Memory B cell (primary cell): Measurements from ENCODE around the gene LIMK1.
"Not testable (repeated sequence)": the region's sequence is repeated elsewhere in the genome, so short reads cannot be mapped to it uniquely, and the experiment has no call there.

Source experiments
- ATAC-seq: fragments of 150-1000 bp; cut with Tn5 transposase; 2 replicates; pipeline ENCODE4 v1.10.0; 2021; ENCODE audit warnings: low read depth, mild to moderate bottlenecking, moderate library complexity
- DNase-seq, 2 donors: peaks; one replicate each; pipeline ENCODE4 v3.0.0; 2022; ENCODE audit warnings: low spot score in 2 of 2
- H3K27ac Mint-ChIP-seq: one replicate; pipeline ENCODE4 v1.8.0; 2022; ENCODE audit warnings: mild to moderate bottlenecking, moderate library complexity, mixed read lengths
- H3K27me3 Mint-ChIP-seq: one replicate; pipeline ENCODE4 v1.8.0; 2022; ENCODE audit warnings: mixed read lengths
- H3K36me3 Mint-ChIP-seq: one replicate; pipeline ENCODE4 v1.8.0; 2022; ENCODE audit warnings: mild to moderate bottlenecking, mixed read lengths
- H3K4me1 Mint-ChIP-seq: one replicate; pipeline ENCODE4 v1.8.0; 2022; ENCODE audit warnings: mixed read lengths
- H3K4me3 Mint-ChIP-seq: one replicate; pipeline ENCODE4 v1.8.0; 2022; ENCODE audit warnings: mild to moderate bottlenecking, moderate library complexity, mixed read lengths
- H3K9me3 Mint-ChIP-seq: one replicate; pipeline ENCODE4 v1.8.0; 2022; ENCODE audit warnings: mixed read lengths

LIMK1 gene

DNA sequence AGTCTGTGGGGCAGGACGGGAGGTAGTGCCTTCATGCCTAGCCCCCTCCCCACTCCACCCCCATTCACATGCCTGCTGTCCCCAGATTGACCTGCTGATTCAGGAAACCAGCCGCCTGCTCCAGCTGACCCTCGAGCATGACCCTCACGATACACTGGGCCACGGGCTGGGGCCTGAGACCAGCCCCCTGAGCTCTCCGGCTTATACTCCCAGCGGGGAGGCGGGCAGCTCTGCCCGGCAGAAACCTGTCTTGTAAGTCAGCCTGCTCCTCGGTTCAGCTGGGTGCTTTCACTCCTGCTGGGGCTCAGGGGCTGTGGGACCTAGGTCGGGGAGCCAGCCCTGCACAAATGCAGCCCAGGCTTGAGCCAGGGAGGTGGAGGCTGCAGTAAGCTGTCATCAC lies 22.4 kb downstream of the LIMK1 start:
- Mint-ChIP-seq H3K4me3 (no peak overlapping the region), H3K27me3 (no peaks in the 10 kb centered on the region), H3K4me1 (peaks cover 5% of the 10 kb centered on the region), H3K9me3 (no peaks in the 10 kb centered on the region), H3K36me3 (peaks cover 15% of the 10 kb centered on the region), H3K27ac (no peak overlapping the region)
- DNase-seq (no peak), ATAC-seq (no peak)

DNA sequence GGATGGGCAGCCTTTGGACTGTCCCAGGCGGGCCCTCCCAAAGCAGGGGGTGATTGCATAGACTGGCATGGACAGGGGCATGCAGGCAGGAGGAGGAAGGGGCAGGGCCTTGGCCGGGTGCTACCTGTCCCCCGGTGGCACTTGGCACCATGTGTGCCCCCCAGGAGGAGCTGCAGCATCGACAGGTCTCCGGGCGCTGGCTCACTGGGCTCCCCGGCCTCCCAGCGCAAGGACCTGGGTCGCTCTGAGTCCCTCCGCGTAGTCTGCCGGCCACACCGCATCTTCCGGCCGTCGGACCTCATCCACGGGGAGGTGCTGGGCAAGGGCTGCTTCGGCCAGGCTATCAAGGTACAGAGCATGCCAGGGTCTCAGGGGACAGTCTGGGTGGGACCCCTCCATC lies 23.2 kb downstream of the LIMK1 start:
- Mint-ChIP-seq H3K36me3 (peaks cover 19% of the 10 kb centered on the region), H3K4me1 (no peaks in the 10 kb centered on the region)
- ATAC-seq: no peak

GRCh38 chr7:74115326-74115725 lies 31.7 kb downstream of the LIMK1 start:
- no peak overlapping the region for H3K27ac Mint-ChIP-seq
- ATAC-seq (no peak), DNase-seq (no peak)
- no peak overlapping the region for H3K4me3 Mint-ChIP-seq
- peaks cover 32% of the 10 kb centered on the region for H3K36me3 Mint-ChIP-seq
- H3K27me3 Mint-ChIP-seq: no peaks in the 10 kb centered on the region
- H3K9me3 Mint-ChIP-seq: no peaks in the 10 kb centered on the region
- H3K4me1 Mint-ChIP-seq: no peaks in the 10 kb centered on the region

More for the DNA sequence above, 23.2 kb downstream of the LIMK1 start:
- Mint-ChIP-seq H3K4me3 (no peak overlapping the region), H3K27me3 (no peaks in the 10 kb centered on the region), H3K9me3 (no peaks in the 10 kb centered on the region), H3K27ac (no peak overlapping the region)
- DNase-seq: no peak

DNA sequence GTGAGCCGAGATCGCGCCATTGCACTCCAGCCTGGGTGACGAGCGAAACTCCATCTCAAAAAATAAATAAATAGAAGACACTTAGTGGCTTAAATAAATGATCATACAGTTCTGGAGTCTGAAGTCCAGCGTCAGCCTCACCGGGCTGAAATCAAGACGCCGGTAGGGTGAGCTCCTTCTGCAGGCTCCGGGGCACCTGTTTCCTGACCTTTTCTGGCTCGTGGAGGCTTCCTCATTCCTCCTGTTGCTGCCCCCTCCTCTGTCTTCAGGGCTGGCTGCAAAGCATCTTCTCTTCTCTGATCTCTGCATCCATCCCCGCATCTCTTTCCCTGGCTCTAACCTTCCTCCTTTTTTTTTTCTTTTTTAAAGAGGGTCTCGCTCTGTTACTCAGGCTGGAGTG lies 32.8 kb downstream of the LIMK1 start:
- H3K9me3 Mint-ChIP-seq: no peaks in the 10 kb centered on the region
- peaks cover 33% of the 10 kb centered on the region for H3K36me3 Mint-ChIP-seq
- no peak overlapping the region for H3K4me3 Mint-ChIP-seq
- no peak overlapping the region for H3K27ac Mint-ChIP-seq
- no peaks in the 10 kb centered on the region for H3K27me3 Mint-ChIP-seq
- ATAC-seq (no peak), DNase-seq (no peak)
- peaks cover 1% of the 10 kb centered on the region for H3K4me1 Mint-ChIP-seq

GRCh38 chr7:74119831-74120230 lies 36.2 kb downstream of the LIMK1 start:
- peaks cover 3% of the 10 kb centered on the region for H3K4me1 Mint-ChIP-seq
- no peak for DNase-seq
- no peak for ATAC-seq
- H3K27me3 Mint-ChIP-seq: no peaks in the 10 kb centered on the region
- H3K4me3 Mint-ChIP-seq: no peak overlapping the region
- H3K36me3 Mint-ChIP-seq: peaks cover 29% of the 10 kb centered on the region
- H3K27ac Mint-ChIP-seq: no peak overlapping the region
- no peaks in the 10 kb centered on the region for H3K9me3 Mint-ChIP-seq

- ATAC-seq (no peak), DNase-seq (no peak)
- Mint-ChIP-seq H3K4me1 (peaks cover 3% of the 10 kb centered on the region), H3K36me3 (peaks cover 24% of the 10 kb centered on the region), H3K27ac (no peak overlapping the region), H3K27me3 (no peaks in the 10 kb centered on the region), H3K9me3 (no peaks in the 10 kb centered on the region), H3K4me3 (no peak overlapping the region)
Observed at GRCh38 chr7:74121401-74122249, 38.0 kb downstream of the LIMK1 start.

GRCh38 chr7:74123892-74124291 lies 40.3 kb downstream of the LIMK1 start:
- H3K27ac Mint-ChIP-seq, H3K4me3 Mint-ChIP-seq, H3K27me3 Mint-ChIP-seq, DNase-seq, H3K9me3 Mint-ChIP-seq, ATAC-seq, H3K4me1 Mint-ChIP-seq: not testable (repeated sequence)
- peaks cover 11% of the 10 kb centered on the region for H3K36me3 Mint-ChIP-seq

DNA sequence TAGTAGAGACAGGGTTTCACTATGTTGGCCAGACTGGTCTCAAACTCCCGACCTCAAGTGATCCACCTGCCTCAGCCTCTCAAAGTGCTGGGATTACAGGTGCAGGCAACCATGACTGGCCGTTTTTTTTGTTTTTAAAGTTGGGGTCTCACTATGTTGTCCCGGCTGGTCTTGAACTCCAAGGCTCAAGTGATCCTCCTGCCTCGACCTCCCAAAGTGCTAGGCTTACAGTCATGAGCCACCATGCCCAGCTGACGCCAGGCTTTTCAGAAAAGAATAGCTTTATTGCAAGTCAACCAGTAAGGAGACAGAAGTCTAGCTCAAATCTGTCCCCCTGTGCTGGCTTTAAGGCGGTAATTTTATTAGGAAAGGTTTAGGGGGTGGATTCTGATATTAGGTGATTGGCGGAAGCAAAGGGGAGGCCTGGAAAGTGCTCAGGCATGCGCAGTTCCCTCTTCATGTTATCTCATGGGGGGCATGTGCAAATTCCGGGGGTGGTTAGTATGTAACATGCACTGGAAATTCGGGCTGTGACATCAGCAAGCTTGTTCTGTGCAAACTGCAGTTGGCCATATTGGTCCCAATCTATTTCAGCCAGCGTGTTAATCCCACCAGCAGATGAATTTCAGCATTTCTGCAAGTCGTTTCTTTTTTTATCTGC lies 42.7 kb downstream of the LIMK1 start:
- Mint-ChIP-seq H3K36me3 (peaks cover 5% of the 10 kb centered on the region), H3K4me1 (peaks cover 2% of the 10 kb centered on the region), H3K4me3 (no peak overlapping the region), H3K27ac (no peak overlapping the region), H3K9me3 (no peaks in the 10 kb centered on the region), H3K27me3 (no peaks in the 10 kb centered on the region)
- ATAC-seq: no peak
- no peak for DNase-seq

DNA sequence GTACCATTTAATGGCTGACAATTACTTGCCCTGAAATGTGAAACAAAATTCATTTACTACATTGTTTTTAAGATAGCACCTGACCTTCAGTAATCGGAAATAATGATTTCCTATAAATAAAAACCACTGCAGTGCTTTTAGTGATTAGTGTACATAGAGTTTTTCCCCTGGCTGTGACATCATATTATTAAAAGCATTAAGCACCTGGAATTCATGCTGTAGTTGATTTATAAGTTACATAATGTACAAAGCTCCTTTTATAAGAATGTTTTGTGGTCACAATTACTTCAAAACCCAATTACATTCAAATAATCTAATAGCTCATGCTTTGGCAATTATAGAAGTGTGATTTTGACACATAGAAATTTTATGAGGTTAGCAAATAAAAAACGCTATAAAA lies 46.3 kb downstream of the LIMK1 start:
- DNase-seq (no peak), ATAC-seq (no peak)
- Mint-ChIP-seq H3K4me3 (no peak overlapping the region), H3K4me1 (no peaks in the 10 kb centered on the region), H3K27me3 (no peaks in the 10 kb centered on the region), H3K36me3 (no peaks in the 10 kb centered on the region), H3K9me3 (no peaks in the 10 kb centered on the region), H3K27ac (no peak overlapping the region)

DNA sequence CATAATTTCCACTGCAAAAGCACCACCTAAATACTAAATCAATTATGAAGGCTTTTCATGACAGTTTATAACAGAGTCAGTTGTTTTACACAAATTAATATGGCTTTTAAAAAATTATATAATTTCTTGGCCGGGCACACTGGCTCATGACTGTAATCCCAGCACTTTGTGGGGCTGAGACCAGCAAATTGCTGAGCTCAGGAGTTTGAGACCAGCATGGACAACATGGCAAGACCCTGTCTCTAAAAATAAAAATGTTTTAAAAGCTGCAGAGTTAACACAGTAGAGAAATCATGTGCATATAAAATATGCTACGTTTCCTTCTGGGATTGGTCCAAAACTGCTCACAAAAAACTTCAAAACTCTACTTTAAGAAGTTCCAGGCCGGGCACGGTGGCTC lies 46.9 kb downstream of the LIMK1 start:
- no peak overlapping the region for H3K4me3 Mint-ChIP-seq
- no peaks in the 10 kb centered on the region for H3K4me1 Mint-ChIP-seq
- H3K27me3 Mint-ChIP-seq: no peaks in the 10 kb centered on the region

DNA sequence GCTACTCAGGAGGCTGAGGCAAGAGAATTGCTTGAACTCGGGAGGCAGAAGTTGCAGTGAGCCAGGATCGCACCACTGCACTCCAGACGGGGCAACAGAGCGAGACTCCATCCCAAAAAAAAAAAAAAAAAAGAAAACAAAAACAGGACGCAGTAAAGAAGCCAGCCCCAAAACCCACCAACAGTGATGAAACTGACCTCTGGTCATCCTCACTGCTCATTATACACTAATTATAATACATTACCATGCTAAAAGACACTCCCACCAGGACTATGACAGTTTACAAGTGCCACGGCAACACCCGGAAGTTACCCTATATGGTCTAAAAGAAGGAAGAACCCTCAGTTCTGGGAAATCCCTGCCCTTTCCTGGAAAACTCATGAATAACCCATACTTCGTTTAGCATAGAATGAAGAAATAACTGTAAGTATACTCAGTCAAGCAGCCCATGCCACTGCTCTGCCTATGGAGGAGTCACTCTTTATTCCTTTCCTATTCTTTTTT lies 50.6 kb downstream of the LIMK1 start:
- no peaks in the 10 kb centered on the region for H3K9me3 Mint-ChIP-seq
- H3K4me3 Mint-ChIP-seq: no peak overlapping the region
- ATAC-seq (no peak), DNase-seq (no peak)
- no peak overlapping the region for H3K27ac Mint-ChIP-seq
- no peaks in the 10 kb centered on the region for H3K36me3 Mint-ChIP-seq
- peaks cover 2% of the 10 kb centered on the region for H3K4me1 Mint-ChIP-seq
- H3K27me3 Mint-ChIP-seq: peaks cover under 1% of the 10 kb centered on the region

More for the DNA sequence above, 46.9 kb downstream of the LIMK1 start:
- ATAC-seq: no peak
- no peaks in the 10 kb centered on the region for H3K9me3 Mint-ChIP-seq
- H3K27ac Mint-ChIP-seq: no peak overlapping the region
- H3K36me3 Mint-ChIP-seq: no peaks in the 10 kb centered on the region
- DNase-seq: no peak

DNA sequence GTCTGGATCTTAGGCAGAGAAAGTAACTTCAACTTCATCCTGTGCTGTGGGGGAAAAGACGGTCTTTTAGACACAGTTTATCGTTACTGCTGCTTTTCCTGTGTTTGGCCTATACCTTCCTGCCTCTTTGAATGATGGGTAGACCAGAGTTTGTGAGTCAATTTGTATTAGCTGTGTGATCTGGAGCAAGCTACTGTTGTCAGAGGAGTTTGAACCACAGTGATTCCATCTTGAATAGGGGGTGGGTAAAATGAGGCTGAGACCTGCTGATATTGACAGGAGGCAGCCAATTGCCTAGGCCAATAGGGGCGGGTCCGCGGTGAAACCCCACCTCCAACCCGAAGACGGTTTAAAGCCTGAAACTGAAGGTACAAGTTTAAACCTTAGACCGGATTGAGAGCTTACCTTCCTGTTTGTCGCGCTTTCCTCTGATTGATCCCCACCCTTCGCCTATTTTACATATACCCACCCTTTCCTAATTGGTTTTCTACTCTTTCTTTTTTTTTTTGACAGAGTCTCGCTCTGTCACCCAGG lies 54.8 kb downstream of the LIMK1 start:
- ATAC-seq (peak; percentile 56), DNase-seq (no peak)
- no peak overlapping the region for H3K4me3 Mint-ChIP-seq
- H3K27ac Mint-ChIP-seq: no peak overlapping the region
- peaks cover 3% of the 10 kb centered on the region for H3K27me3 Mint-ChIP-seq
- peaks cover 5% of the 10 kb centered on the region for H3K4me1 Mint-ChIP-seq
- H3K9me3 Mint-ChIP-seq: no peaks in the 10 kb centered on the region
- no peaks in the 10 kb centered on the region for H3K36me3 Mint-ChIP-seq

DNA sequence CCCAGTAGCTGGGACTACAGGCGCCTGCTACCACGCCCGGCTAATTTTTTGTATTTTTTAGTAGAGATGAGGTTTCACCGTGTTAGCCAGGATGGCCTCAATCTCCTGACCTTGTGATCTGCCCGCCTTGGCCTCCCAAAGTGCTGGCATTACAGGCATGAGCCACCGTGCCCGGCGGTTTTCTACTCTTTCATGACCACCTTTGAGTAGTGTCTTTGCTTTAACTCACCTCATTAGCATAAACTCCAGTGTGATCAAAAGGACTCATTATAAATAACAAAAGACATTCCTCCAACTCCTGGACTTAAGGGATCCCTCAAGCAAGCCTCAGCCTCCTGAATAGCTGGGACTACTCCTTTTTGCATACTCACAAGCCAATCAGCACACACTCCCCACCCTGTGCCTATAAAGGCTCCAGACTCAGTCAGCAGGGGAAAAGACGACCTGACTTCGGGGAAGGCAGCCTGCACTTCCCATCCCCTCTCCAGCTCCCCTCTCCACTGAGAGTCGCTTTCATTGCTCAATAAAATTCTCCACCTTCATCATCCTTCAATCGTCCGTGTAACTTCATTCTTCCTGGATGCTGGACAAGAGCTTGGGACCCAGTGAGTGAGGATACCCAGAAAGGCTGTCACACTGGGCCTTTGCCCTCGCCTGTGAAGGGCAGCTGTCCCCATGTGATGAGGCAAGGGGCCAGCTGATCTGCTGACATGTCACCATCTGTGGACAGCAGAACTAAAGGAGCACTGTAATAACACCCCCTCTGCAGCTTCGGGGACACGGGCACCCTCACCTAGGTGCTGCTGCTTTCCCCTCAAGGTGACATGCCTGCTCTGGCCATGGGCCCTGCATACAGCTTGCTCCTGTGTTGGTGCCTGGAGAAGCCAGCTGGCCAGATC lies 55.6 kb downstream of the LIMK1 start:
- Mint-ChIP-seq H3K27me3 (peaks cover 5% of the 10 kb centered on the region), H3K9me3 (no peaks in the 10 kb centered on the region), H3K27ac (no peak overlapping the region), H3K4me3 (no peak overlapping the region), H3K36me3 (peaks cover 2% of the 10 kb centered on the region), H3K4me1 (peaks cover 5% of the 10 kb centered on the region)
- no peak for ATAC-seq
- no peak for DNase-seq
